Osteocyte (in vitro differentiated cells): ENCODE data around the gene DIRAS1. TPM values are rescaled to one million over a fixed set of nuclear protein-coding genes. Genes with fewer than 3 reads are reported as not detected.

Experiments used
- DNase-seq: peaks from one replicate; pipeline ENCODE4 v3.0.0; 2021; ENCODE audit warnings: mixed read lengths; ENCODE audit not compliant: unreplicated experiment; ENCODE audit errors: extremely low spot score
- H3K27ac Mint-ChIP-seq: one replicate; pipeline ENCODE4 v1.8.0; 2021; ENCODE audit warnings: mild to moderate bottlenecking, mixed read lengths; ENCODE audit not compliant: unreplicated experiment
- H3K27me3 Mint-ChIP-seq: one replicate; pipeline ENCODE4 v1.8.0; 2021; ENCODE audit warnings: mixed read lengths; ENCODE audit not compliant: unreplicated experiment
- H3K36me3 Mint-ChIP-seq: one replicate; pipeline ENCODE4 v1.8.0; 2021; ENCODE audit warnings: mixed read lengths; ENCODE audit not compliant: unreplicated experiment
- H3K4me1 Mint-ChIP-seq: one replicate; pipeline ENCODE4 v1.8.0; 2021; ENCODE audit warnings: mixed read lengths; ENCODE audit not compliant: unreplicated experiment
- H3K4me3 Mint-ChIP-seq: one replicate; pipeline ENCODE4 v1.8.0; 2021; ENCODE audit warnings: mild to moderate bottlenecking, moderate library complexity, mixed read lengths; ENCODE audit not compliant: unreplicated experiment
- H3K9me3 Mint-ChIP-seq: one replicate; pipeline ENCODE4 v1.8.0; 2021; ENCODE audit warnings: mixed read lengths; ENCODE audit not compliant: unreplicated experiment
- total RNA-seq: library from RNA; stranded (reverse); gene quantifications from 2 replicates; pipeline ENCODE4 v1.2.1, GENCODE V29; 2021
- TF ChIP-seq, protein P1 (sequence below): fragments of 200-600 bp; sonication (generic); IDR thresholded peaks from 2 replicates; pipeline ENCODE4 v1.5.0; 2021; ENCODE audit warnings: antibody characterized with exemption, mild to moderate bottlenecking, moderate library complexity

Gene DIRAS1
- total RNA-seq, 1 donor from 2014 or later, result 5.8 TPM

DNA sequence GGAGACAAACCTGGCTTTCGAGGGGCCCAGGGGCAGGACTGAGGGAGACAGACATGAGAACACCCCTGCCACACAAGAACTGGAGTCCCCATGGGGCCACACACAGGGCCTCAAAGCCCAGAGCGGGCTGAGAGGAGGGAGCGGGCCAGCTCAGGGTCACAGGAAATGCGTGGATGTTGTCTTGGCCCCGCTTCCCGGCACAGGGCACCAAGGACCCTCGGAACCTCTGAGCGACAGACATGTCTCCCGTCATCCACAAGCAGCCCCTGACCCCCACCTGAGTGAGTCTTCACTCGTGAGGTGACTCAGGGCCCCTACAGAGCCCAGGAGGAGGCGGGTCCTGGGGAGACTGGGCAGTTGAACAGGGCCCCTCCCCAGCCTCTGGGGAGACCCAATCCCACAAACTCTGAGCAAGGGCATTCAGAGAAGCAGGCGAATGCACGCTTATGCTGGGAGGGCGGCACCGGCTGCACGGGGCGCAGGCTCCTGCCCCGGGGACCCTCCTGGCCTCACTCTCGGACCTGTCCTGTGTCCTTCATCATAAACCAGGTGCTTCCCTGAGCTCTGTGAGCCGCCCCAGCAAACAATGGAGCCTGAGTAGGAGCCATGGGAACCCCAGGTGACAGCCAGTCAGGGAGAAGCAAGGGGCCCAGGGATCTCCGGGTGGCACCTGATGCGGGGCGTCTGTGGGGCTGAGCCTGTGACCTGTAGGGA lies 41.8 kb upstream of the DIRAS1 start:
- peaks cover 22% of the 10 kb centered on the region for H3K36me3 Mint-ChIP-seq
- TF ChIP-seq, protein P1, sequence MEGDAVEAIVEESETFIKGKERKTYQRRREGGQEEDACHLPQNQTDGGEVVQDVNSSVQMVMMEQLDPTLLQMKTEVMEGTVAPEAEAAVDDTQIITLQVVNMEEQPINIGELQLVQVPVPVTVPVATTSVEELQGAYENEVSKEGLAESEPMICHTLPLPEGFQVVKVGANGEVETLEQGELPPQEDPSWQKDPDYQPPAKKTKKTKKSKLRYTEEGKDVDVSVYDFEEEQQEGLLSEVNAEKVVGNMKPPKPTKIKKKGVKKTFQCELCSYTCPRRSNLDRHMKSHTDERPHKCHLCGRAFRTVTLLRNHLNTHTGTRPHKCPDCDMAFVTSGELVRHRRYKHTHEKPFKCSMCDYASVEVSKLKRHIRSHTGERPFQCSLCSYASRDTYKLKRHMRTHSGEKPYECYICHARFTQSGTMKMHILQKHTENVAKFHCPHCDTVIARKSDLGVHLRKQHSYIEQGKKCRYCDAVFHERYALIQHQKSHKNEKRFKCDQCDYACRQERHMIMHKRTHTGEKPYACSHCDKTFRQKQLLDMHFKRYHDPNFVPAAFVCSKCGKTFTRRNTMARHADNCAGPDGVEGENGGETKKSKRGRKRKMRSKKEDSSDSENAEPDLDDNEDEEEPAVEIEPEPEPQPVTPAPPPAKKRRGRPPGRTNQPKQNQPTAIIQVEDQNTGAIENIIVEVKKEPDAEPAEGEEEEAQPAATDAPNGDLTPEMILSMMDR, result no peak
- DNase-seq, result no peak
- H3K4me1 Mint-ChIP-seq, result no peaks in the 10 kb centered on the region
- no peak overlapping the region for H3K4me3 Mint-ChIP-seq
- H3K9me3 Mint-ChIP-seq, result no peaks in the 10 kb centered on the region
- H3K27ac Mint-ChIP-seq, result no peak overlapping the region
- no peaks in the 10 kb centered on the region for H3K27me3 Mint-ChIP-seq

- Mint-ChIP-seq H3K36me3 (peaks cover 26% of the 10 kb centered on the region), H3K27ac (no peak overlapping the region), H3K27me3 (no peaks in the 10 kb centered on the region), H3K4me1 (no peaks in the 10 kb centered on the region), H3K9me3 (no peaks in the 10 kb centered on the region), H3K4me3 (no peak overlapping the region)
- TF ChIP-seq, protein P1, result no peak
- DNase-seq, result no peak
Observed at GRCh38 chr19:2761876-2762782, 41.0 kb upstream of the DIRAS1 start.

GRCh38 chr19:2761309-2761677 lies 40.1 kb upstream of the DIRAS1 start:
- no peaks in the 10 kb centered on the region for H3K9me3 Mint-ChIP-seq
- no peaks in the 10 kb centered on the region for H3K4me1 Mint-ChIP-seq
- H3K27ac Mint-ChIP-seq, result no peak overlapping the region
- no peak overlapping the region for H3K4me3 Mint-ChIP-seq
- DNase-seq, result no peak
- TF ChIP-seq, protein P1, result no peak
- H3K27me3 Mint-ChIP-seq, result no peaks in the 10 kb centered on the region
- peaks cover 27% of the 10 kb centered on the region for H3K36me3 Mint-ChIP-seq

GRCh38 chr19:2759965-2760364 lies 38.8 kb upstream of the DIRAS1 start:
- Mint-ChIP-seq H3K36me3 (peaks cover 26% of the 10 kb centered on the region), H3K4me1 (no peaks in the 10 kb centered on the region), H3K27ac (no peak overlapping the region), H3K27me3 (no peaks in the 10 kb centered on the region), H3K9me3 (no peaks in the 10 kb centered on the region), H3K4me3 (no peak overlapping the region)
- TF ChIP-seq, protein P1, result no peak
- DNase-seq, result no peak

DNA sequence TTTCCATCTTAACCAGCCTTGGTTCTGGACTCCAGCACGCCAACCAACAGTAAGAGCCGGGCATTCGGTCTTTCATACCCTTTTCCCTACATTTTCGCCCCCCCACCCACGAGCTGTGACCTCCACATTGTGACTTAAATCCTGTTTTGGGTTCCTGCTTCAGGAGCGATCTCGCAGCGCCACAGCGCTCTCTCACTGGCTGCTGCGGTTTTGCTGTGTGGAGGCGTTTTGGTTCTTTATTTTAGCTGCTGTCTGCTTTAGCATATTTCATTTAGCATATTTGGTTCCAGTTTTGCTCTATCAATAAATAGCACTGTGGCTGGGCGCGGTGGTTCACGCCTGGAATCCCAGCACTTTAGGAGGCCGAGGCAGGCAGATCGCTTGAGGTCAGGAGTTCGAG lies 38.2 kb upstream of the DIRAS1 start:
- H3K4me3 Mint-ChIP-seq, result no peak overlapping the region
- TF ChIP-seq, protein P1, result no peak
- peaks cover 25% of the 10 kb centered on the region for H3K36me3 Mint-ChIP-seq
- DNase-seq, result no peak
- no peaks in the 10 kb centered on the region for H3K27me3 Mint-ChIP-seq
- H3K27ac Mint-ChIP-seq, result no peak overlapping the region
- H3K9me3 Mint-ChIP-seq, result no peaks in the 10 kb centered on the region
- H3K4me1 Mint-ChIP-seq, result no peaks in the 10 kb centered on the region
